SKM-1 (cell line): Measurements from ENCODE around the gene COL4A4.

Experiments used
- DNase-seq: peaks from one replicate; lab custom pipeline; 2025; ENCODE audit not compliant: unreplicated experiment; lab: John Stamatoyannopoulos, UW

Gene COL4A4

GRCh38 chr2:227035711-227036367, 128.2 kb downstream of the COL4A4 start:
- no peak for DNase-seq

GRCh38 chr2:227033471-227034148, 130.4 kb downstream of the COL4A4 start:
- no peak for DNase-seq

DNA sequence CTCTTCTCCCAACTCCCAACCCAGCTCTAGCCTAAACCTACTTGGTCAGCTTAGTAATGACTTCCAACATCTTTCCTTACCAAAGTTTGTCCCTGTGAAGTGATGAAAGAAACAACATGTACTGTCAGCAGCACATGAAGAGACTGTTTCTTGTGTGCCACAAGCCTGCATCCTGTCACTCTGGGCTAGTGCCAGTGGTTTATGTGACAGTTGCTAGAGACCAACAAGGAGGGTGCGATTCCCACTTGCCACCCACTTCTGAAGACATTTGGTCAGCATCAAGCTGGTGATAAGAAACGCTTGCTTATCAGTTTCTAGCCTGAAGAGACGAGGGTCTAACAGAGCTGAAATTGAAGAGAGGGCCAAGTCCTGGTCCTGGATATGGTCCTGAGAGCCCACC, 132.6 kb downstream of the COL4A4 start:
- DNase-seq = no peak

DNA sequence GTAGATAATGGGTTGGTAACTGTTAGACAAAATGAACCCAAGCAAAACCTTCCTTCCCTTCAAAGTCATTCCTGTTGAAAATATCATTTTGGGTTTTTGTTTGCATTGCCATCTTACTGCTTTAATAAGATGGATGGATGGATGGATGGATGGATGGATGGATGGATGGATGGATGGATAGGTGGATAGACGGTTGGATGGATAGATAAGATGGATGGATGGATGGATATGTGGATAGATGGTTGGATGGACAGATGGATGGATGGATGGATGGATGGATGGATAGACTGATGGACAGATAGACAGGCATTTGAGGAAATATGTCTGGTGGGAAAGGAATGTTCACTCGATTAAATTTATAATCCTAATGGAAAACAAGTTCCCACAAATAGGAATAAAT, 133.2 kb downstream of the COL4A4 start:
- no peak for DNase-seq

DNA sequence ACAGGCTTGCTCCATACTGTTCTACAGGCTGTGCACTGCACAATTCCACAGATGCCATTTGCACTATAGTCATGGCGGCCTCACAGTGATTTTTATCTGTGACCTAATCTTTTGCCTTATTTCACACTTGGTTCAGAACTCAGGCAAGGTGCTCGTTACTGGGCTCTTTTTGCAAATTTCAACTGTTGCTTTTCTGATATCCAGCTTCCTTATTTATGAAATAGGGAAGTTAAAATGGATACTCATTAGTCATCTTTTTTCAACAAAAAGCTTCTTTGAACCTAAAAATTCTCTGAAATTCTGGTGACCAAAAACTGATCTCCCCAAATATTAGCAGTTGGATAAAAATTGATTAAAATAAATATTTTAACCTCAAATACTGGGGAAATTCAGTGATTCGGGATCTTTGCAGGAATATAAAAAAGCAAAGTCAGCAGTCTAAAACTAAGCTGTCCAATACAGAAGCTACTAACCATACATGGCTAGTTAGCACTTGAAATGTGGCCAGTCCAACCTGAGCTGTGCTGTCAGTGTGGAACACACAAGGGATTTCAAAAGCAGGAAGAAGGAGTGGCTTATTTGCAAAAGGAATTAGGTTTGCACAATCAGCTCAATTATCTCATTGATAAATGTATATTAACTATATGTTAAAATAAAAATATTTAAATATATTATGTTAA, 134.4 kb downstream of the COL4A4 start:
- peak; percentile 13 for DNase-seq

DNA sequence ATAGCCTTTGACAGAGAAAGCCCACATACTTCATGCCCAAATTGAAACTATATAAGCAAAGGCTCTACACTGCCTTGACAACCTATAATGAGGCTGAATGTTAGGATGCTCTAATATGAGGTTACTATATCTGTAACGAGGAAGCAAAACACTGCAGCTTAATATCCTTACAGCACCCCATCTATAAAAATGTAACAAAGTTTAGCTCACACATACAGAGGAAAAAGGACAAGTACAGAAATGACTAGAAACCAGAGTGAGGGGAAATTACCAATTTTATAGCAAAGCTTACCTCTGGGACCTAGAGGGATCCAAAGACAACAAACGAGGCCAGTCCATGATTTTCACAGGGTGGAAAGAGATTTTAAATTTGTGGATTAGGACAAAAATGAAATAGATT, 138.5 kb downstream of the COL4A4 start:
- no peak for DNase-seq

GRCh38 chr2:227022608-227023007, 141.4 kb downstream of the COL4A4 start:
- no peak for DNase-seq

- DNase-seq = no peak
Measured at GRCh38 chr2:227020416-227020815, 143.6 kb downstream of the COL4A4 start.

DNA sequence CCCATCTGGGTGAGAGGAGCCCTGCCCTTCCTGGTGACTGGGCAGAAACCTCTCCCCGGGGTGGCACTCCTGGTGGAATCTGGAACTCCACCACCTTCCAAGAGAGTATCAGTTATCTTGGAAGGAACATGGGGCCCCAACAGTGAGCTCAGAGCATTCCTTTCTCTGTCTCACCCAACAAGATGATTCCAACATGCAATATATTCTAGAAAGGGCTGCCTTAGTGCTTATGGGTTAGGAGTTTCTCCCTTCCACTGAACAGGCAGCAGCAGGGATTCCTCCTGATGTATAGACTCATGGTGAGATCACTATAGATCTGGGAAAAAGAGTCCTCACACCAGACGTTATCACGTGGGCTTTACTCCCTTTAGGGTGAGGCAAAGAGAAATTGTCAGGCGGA, 147.1 kb downstream of the COL4A4 start:
- no peak for DNase-seq

GRCh38 chr2:227013881-227014280, 150.1 kb downstream of the COL4A4 start:
- no peak for DNase-seq

GRCh38 chr2:227013330-227013729, 150.7 kb downstream of the COL4A4 start:
- DNase-seq = no peak

- DNase-seq = no peak
Measured at GRCh38 chr2:227010433-227010832, 153.6 kb downstream of the COL4A4 start.

GRCh38 chr2:227007940-227008339, 156.1 kb downstream of the COL4A4 start:
- no peak for DNase-seq

- DNase-seq = no peak
Measured at GRCh38 chr2:227007148-227007547, 156.9 kb downstream of the COL4A4 start.

DNA sequence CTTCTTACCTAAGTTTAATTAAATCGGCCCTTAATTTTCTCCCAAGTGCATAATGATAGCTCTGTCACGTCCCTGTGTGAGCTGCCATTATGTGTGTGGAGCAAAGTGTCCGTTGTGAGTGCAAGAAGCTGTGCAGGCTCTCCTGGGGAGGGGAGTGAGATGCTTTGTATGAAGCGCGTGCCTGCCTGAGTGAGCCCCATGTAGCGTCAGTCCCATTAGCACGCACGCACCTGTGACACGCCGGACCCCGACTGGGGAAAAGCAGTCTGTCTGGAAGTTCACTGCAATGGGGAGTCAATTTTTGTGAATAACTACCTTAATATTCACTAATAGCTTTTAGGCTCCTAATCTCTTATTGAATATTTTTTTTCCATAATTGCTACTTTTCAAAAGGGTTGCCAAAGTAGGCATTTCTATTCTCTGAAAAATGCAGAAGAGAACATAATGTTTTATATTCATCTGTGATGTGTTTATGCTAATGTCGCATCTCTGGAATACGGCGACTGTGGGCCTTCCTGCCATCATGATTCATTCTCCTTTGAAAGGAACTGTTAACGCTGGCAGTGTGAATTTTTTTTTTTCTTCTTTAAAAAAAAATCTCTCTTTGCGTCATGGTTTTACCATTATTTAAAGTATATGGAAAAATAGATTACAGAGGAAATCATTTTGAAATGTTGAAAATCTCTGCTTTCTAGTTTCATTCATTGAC, 157.7 kb downstream of the COL4A4 start:
- DNase-seq = no peak

GRCh38 chr2:227004482-227004881, 159.5 kb downstream of the COL4A4 start:
- DNase-seq = no peak

- no peak for DNase-seq
Measured at GRCh38 chr2:227000123-227000522, 163.9 kb downstream of the COL4A4 start.

DNA sequence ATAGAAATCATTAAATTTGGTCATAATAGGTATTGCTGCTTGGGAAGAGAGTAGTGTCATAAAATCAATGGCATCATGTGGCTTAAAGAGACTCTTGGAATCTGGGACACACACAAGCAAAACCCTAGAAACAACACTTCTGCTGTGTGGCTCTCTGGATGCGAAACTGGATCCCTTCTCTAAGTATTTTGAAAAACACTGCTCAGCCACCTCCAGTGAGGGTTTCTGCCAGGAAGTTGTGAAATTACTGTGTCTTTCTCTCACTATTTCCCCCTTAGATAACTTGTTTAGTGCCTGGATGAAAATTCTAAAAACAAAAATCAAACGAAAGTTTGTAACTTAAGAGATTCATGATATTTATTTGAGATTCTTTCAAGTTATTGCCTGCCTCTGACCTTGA, 164.3 kb downstream of the COL4A4 start:
- peak; percentile 1 for DNase-seq

DNA sequence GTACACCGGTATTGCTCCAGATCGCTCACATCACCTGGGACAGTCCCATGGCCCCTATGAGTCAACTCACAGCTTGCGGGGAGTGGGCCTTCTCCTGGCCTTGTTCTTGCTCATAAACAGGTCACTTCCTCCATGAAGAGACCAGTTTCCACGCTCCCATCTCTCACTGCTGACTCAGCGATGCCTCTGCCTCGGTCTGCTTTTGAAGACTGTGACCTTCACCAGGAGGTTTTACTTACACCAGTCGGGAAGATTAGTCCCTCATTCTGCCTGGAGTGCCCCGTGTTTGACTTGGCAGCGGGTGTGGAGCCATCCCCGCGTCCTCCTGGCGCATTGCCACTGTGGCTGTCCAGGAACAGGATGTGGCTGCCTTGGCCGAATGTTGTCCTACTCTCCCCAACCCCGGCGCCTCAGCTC, 168.4 kb downstream of the COL4A4 start:
- DNase-seq = no peak

- DNase-seq = no peak
Measured at GRCh38 chr2:226994775-226995174, 169.2 kb downstream of the COL4A4 start.

DNA sequence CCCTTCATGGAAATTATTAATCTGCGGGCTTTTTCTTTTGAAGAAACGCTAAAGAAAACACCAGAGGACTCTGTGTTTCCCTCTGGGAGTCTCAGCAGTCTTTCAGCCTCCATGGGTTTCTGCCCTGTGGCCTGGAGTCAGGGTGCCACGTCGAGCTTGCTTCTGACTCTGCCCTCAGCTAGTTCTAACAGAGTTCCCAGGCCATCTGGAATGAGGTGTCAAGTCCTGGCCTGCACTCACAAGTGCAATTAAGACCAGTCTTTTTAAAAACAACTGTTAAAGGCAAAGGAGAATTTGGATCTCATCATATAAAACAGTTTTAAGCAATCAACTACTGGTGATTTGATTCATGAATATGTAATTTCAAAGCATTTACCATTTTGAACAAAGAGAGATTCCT, 170.8 kb downstream of the COL4A4 start:
- no peak for DNase-seq

DNA sequence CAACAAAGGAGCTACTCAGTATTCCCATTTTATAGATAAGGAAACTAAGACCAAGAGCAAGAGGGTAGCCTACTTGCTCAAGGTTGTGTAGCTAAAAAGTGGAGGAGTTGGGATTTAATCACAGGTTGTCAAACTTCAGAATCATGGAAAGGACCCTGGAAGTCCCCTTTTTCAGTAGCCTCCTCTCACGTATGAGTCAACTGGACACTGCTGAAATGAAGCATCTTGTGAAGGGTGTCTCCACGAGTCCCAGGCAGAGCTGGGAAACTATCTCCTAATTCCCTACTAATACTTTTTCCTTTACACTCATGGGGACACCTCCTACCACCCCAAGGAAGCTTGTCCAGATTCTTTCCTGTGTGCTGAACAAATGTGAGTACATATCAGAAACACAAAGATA, 172.3 kb downstream of the COL4A4 start:
- DNase-seq = no peak
